GM19239 (cell line): ENCODE measurements around the gene C1orf146.
"Not testable (repeated sequence)": the region's sequence is repeated elsewhere in the genome, so short reads cannot be mapped to it uniquely, and the experiment has no call there.

ENCODE experiments used
- DNase-seq: peaks from one replicate; pipeline ENCODE4 v3.0.0; 2011; ENCODE audit warnings: low spot score; ENCODE audit not compliant: insufficient read length
- FAIRE-seq: peaks from 2 replicates; lab custom pipeline; 2011; peaks lifted over from hg19 to GRCh38; lab: Jason Lieb, UNC

Gene C1orf146, protein sequence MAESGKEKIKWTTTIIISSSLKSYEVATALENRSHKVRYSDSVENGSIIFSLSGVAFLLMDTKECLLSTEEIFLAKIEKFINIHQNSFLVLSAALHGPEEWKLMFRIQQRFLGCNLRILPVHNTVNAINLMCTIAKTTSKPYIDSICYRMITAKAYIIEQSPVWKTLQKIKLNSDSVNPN

GRCh38 chr1:92217721-92218120, at the start of gene C1orf146:
TSS of gene C1orf146 (plus strand) at chr1:92217915. CDS start at chr1:92231421, 13,506 bp downstream.
- FAIRE-seq (no peak), DNase-seq (no peak)

- DNase-seq (no peak), FAIRE-seq (no peak)
These were observed 49.1 kb upstream of the C1orf146 start for GRCh38 chr1:92168657-92169056.

DNA sequence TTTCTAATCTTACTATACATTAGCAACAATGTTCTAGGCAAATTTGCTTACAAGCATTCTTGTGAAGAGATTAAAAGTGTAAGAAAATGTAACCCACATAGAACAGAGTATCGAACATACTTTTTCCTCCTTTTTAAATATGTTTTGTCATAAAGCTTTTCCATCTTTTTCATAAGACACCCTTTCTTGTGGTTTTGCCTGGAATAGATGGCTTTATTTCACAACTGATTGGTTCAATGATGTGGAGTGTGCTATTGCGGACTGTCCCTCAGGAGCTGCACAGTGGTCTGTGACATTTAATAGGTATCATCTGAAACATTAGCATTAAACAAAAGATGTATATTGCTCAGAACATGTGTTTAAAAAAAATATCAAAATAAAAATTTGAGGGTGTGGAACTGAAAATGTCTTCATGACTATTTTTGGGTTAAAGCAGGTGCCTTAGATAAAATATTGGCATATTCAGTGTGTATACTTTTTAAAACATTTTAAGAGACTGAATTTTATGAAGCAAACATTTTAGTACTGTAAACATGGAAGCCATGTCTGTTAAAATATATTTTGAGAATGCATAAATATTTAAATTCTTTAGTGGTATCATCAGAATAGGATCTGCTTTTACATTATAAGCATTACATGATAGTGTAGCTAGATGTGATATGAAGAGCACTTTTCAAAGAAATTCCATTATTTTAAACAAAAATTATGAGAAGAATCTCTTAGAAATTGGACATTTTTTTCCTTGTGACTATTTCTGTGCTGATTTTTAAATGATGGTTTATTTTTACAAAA, 48.3 kb upstream of the C1orf146 start:
- FAIRE-seq: no peak
- no peak for DNase-seq

DNA sequence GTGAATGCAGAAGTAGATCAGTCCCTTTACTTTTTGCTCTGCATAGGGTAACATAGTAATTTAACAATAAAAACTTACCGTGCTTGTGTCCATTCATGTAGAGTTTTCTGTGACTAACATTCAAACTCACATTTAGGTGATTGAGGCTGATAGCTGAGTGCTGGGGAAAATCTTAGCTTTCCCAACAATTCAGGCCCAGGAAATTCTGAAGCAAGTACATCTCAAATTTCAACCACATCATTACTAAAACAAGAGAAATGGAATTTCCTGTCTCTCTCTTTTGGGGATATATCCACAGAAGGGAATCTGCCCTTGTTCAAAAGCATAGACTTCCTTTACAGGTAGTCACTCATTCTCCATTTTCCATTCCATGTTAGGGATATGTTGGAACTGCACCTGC, 33.1 kb upstream of the C1orf146 start:
- FAIRE-seq: no peak
- DNase-seq: no peak

DNA sequence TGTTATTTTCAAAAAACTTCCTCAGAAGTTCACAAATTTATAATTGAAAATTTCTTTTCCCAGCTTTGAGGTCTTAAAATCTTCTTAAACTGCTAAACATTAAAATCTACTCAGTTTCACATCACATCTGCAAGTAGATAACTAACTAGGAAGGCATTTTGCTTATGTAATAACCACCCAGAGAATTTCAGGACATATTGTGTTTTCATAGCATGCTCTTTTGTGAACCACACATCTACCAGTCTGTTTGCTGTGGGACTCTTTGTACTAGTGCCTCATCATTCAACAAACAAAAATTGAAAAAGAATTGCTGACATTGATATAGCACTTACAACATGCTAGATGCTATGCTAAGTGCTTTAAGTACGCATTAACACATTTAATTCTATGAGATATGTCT, 31.6 kb upstream of the C1orf146 start:
- no peak for FAIRE-seq
- DNase-seq: no peak

GRCh38 chr1:92188436-92189255, 29.1 kb upstream of the C1orf146 start:
- DNase-seq: no peak
- FAIRE-seq: no peak

DNA sequence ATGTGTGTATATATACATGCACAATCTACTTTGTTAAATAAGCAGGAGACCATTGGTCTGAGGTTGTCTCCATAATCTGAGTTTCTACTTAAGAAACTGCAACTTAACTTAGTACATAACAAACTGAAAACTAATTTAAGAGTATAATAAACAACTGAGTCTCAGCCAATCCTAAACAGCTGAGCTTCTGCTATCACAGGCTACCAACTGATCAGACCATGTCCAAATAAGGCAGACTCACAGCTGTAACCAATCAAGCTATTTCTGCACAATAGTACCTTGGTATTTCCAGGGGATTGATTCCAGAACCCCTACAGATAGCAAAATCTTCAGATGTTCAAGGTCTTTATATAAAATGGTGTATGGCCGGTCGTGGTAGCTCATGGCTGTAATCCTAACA, 26.0 kb upstream of the C1orf146 start:
- FAIRE-seq: no peak
- no peak for DNase-seq

- FAIRE-seq (no peak), DNase-seq (no peak)
These were observed 25.5 kb upstream of the C1orf146 start for GRCh38 chr1:92192246-92192645.

DNA sequence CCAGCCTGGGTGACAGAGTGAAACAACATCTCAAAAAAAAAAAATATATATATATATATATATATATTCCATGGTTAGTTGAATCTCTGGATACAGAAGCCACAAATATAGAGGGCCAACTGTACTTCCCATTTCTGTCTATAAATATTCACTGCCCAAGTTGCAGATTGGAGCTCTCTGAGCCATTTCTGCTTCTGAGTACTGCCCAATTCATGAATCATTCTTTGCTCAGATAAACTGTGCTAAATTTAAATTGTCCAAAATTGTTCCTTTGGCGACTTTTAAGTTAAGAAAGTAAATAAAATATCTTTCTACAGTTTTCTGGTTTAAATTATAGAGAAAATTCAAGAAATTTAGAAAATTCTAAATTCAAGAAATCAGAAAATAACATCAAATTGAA, 23.2 kb upstream of the C1orf146 start:
- FAIRE-seq: no peak
- no peak for DNase-seq

DNA sequence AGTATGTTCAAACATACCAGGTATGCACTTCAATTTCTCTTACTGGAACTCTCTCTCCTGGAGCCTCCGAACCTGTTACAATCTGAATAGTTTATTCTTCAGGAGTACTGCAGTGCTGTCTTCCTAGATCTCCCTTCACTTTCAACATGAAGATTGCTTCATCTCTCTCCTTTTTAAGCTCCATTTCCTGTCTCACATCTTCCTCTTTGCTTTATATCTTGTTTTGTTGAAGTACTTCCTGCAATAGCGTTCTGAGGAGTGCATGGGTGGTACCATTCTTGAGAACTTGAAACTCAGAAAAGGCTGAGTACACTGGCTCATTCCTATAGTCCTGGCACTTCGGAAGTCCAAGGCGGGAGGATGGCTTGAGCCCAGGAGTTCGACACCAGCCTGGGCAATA, 15.7 kb upstream of the C1orf146 start:
- FAIRE-seq: no peak

DNA sequence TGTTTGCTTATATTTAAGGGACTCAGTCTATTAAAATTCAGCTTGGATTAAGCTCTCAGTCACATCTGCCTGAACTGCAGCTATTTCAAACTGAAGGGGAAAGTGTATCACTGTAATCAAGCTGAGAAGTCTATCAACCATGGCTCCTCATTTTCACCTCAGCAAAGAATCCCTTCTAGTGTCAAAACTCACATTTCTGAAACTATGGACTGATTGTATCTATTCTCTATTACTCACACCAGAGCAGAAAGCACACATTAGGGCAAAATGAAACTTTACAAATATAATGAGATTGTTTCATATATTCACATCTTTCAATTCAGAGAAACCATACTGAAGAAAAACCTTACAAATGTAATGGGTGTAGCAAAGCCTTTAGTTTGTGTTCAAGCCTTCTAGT, 14.6 kb upstream of the C1orf146 start:
- no peak for FAIRE-seq

More for the DNA sequence above, 15.7 kb upstream of the C1orf146 start:
- no peak for DNase-seq

GRCh38 chr1:92210701-92211100, 7.0 kb upstream of the C1orf146 start:
- no peak for FAIRE-seq
- DNase-seq: no peak

More for the DNA sequence above, 14.6 kb upstream of the C1orf146 start:
- no peak for DNase-seq

DNA sequence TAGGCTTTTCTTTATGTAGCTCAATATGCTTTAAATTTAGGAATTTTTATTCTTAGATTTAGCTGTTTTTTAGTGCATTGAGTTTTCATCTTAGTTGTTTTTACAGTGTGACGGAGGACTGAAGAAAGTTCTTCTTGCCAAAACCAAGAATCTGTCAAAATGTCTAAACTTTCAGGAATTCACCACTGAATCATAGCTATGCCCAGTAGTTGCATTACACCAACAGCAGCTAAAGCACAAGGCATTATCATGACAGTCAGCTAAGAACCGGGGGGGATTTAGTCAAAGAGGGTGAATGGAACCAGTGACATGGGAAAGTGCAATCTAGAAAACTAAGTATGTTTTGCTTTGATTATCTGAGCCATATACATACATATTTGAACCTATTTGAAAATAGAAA, 6.5 kb upstream of the C1orf146 start:
- FAIRE-seq: no peak
- DNase-seq: no peak

- FAIRE-seq (no peak), DNase-seq (no peak)
These were observed 844 bp downstream of the C1orf146 start for GRCh38 chr1:92218559-92218958.

GRCh38 chr1:92219028-92219427, 1.3 kb downstream of the C1orf146 start:
- DNase-seq: no peak
- no peak for FAIRE-seq

GRCh38 chr1:92228401-92228800, 10.7 kb downstream of the C1orf146 start:
- FAIRE-seq (no peak), DNase-seq (no peak)

- no peak for FAIRE-seq
- DNase-seq: no peak
These were observed 13.0 kb downstream of the C1orf146 start for GRCh38 chr1:92230736-92231135.

- no peak for DNase-seq
- FAIRE-seq: no peak
These were observed 22.3 kb downstream of the C1orf146 start for GRCh38 chr1:92240034-92240433.

- FAIRE-seq (no peak), DNase-seq (no peak)
These were observed 26.7 kb downstream of the C1orf146 start for GRCh38 chr1:92244376-92244775.

DNA sequence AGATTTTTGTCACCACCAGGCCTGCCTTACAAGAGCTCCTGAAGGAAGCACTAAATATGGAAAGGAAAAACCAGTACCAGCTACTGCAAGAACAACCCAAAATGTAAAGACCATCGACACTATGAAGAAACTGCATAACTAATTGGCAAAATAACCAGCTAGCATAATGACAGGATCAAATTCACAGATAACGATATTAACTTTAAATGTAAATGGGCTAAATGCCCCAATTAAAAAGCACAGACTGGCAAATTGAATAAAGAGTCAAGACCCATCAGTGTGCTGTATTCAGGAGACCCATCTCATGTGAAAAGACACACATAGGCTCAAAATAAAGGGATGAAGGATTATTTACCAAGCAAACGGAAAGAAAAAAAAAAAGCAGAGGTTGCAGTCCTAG, 37.0 kb downstream of the C1orf146 start:
- not testable (repeated sequence) for FAIRE-seq

DNA sequence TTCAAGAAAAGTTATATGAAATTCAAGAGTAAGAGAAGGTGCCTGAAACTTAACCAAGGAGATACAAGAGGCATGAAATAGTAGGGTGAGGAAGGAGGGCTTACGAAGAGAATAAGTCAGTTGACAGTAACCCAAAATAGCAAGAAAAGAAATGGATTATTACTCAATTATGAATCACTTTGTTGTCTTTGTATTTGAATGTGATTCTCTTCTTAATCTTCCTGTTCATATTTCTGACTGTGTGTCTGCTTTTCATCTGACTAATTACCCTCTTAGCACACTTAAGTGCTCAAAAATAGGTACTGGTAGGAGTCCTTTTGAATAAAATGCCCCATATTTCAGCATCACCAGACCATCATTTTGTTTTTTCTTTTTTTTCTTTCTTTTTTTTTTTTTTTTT, 41.6 kb downstream of the C1orf146 start:
- no peak for FAIRE-seq
- DNase-seq: no peak

More for the DNA sequence above, 37.0 kb downstream of the C1orf146 start:
- DNase-seq: not testable (repeated sequence)
